Endothelial cell of umbilical vein (primary cell): ENCODE results near the gene MPG.
A peak's percentile ranks its signal among the peaks of the same experiment; 100 is the strongest.

Source experiments
- CTCF ChIP-seq, 2 donors: IDR thresholded peaks; 1 replicate in 1 of 2; 2 replicates in 1 of 2; pipeline ENCODE4 v1.5.1; 2011; ENCODE audit warnings: low read length in 2 of 2, mild to moderate bottlenecking in 2 of 2, moderate library complexity in 2 of 2, control low read depth in 1 of 2, inconsistent platforms in 1 of 2, low read depth in 1 of 2; ENCODE audit not compliant: insufficient read depth in 1 of 2; ENCODE audit errors: extremely low read depth in 1 of 2
- EZH2 ChIP-seq: IDR thresholded peaks from 2 replicates; pipeline ENCODE4 v1.6.1; 2012; ENCODE audit warnings: borderline replicate concordance, low read depth, mild to moderate bottlenecking, moderate library complexity, low read length, inconsistent platforms; ENCODE audit not compliant: severe bottlenecking
- POLR2A ChIP-seq: IDR thresholded peaks from 2 replicates; pipeline ENCODE4 v1.6.1; 2012; ENCODE audit warnings: low read depth, mild to moderate bottlenecking, control low read depth, low read length
- POLR2AphosphoS5 ChIP-seq: IDR thresholded peaks from 2 replicates; pipeline ENCODE4 v1.6.1; 2012; ENCODE audit warnings: low read depth, mild to moderate bottlenecking, control low read depth, low read length, moderate library complexity; ENCODE audit not compliant: insufficient read depth
- TF ChIP-seq, protein P1 (sequence below): IDR thresholded peaks from 2 replicates; pipeline ENCODE4 v1.6.1; 2011; ENCODE audit not compliant: insufficient read depth, insufficient read length

GRCh38 chr16:117379-118365 lies 39.6 kb downstream of the MPG start:
- TF ChIP-seq, protein P1, sequence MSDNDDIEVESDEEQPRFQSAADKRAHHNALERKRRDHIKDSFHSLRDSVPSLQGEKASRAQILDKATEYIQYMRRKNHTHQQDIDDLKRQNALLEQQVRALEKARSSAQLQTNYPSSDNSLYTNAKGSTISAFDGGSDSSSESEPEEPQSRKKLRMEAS = no peak
- no peak for TF ChIP-seq POLR2AphosphoS5
- peak; percentile 66 to 85 for TF ChIP-seq CTCF (IDR thresholded peaks at IDR 0.05; ENCODE audit: extremely low read depth in 1 of 2, insufficient read depth in 1 of 2, low read depth in 1 of 2, low read length in 2 of 2)
- TF ChIP-seq POLR2A = no peak
- no peak for TF ChIP-seq EZH2
